ENCODE measurements around the gene HMGN2. TPM values are rescaled to one million over a fixed set of nuclear protein-coding genes. Genes with fewer than 3 reads are reported as not detected.
"Not testable (repeated sequence)": the region's sequence is repeated elsewhere in the genome, so short reads cannot be mapped to it uniquely, and the experiment has no call there.

The HMGN2 gene
- total RNA-seq, 2 experiments from 2014 or later = 1,268 to 1,303 TPM

GRCh38 chr1:26478159-26478558, 5.9 kb downstream of the HMGN2 start:
- DNase-seq = no peak
- Mint-ChIP-seq H3K36me3 (ENCODE audit: low read depth) (peaks cover 49% of the 10 kb centered on the region), H3K27ac (no peak overlapping the region), H3K9me3 (ENCODE audit: insufficient read depth) (no peaks in the 10 kb centered on the region), H3K27me3 (ENCODE audit: low read depth) (no peaks in the 10 kb centered on the region), H3K4me1 (ENCODE audit: low read depth) (peaks cover 26% of the 10 kb centered on the region), H3K4me3 (no peak overlapping the region)
- ChIA-PET POLR2A (no interaction called here), CTCF (no interaction called here)
- no peak for ATAC-seq

GRCh38 chr1:26478988-26479387, 6.7 kb downstream of the HMGN2 start:
- DNase-seq (no peak), ATAC-seq (no peak)
- H3K4me1 Mint-ChIP-seq (ENCODE audit: low read depth) = peaks cover 24% of the 10 kb centered on the region
- peak overlapping the region; percentile 1 for H3K27ac Mint-ChIP-seq
- H3K27me3 Mint-ChIP-seq (ENCODE audit: low read depth) = no peaks in the 10 kb centered on the region
- no peaks in the 10 kb centered on the region for H3K9me3 Mint-ChIP-seq (ENCODE audit: insufficient read depth)
- peaks cover 41% of the 10 kb centered on the region for H3K36me3 Mint-ChIP-seq (ENCODE audit: low read depth)
- POLR2A ChIA-PET = interaction anchor here (1.0 kb wide), 1 partner anchor 14 kb away, joined by 3 read pairs; no protein-coding TSS in a partner anchor
- CTCF ChIA-PET = interaction anchor here (1.4 kb wide), 1 partner anchor 22 kb away, joined by 3 read pairs; no protein-coding TSS in a partner anchor
- no peak overlapping the region for H3K4me3 Mint-ChIP-seq

- no peaks in the 10 kb centered on the region for H3K9me3 Mint-ChIP-seq (ENCODE audit: insufficient read depth)
- H3K27ac Mint-ChIP-seq = no peak overlapping the region
- no peak overlapping the region for H3K4me3 Mint-ChIP-seq
- no peaks in the 10 kb centered on the region for H3K27me3 Mint-ChIP-seq (ENCODE audit: low read depth)
- ChIA-PET POLR2A (interaction anchor here (1.3 kb wide), 1 partner anchor 305 kb away, joined by 3 read pairs; no protein-coding TSS in a partner anchor), CTCF (no interaction called here)
- DNase-seq (no peak), ATAC-seq (no peak)
- H3K36me3 Mint-ChIP-seq (ENCODE audit: low read depth) = peaks cover 8% of the 10 kb centered on the region
- H3K4me1 Mint-ChIP-seq (ENCODE audit: low read depth) = no peaks in the 10 kb centered on the region
These were observed 10.7 kb downstream of the HMGN2 start for GRCh38 chr1:26482921-26483320.

GRCh38 chr1:26483980-26484379, 11.7 kb downstream of the HMGN2 start:
- no peak overlapping the region for H3K4me3 Mint-ChIP-seq
- ChIA-PET CTCF (interaction anchor here (1.1 kb wide), 1 partner anchor 12 kb away, joined by 4 read pairs; no protein-coding TSS in a partner anchor), POLR2A (no interaction called here)
- no peak overlapping the region for H3K27ac Mint-ChIP-seq
- no peaks in the 10 kb centered on the region for H3K9me3 Mint-ChIP-seq (ENCODE audit: insufficient read depth)
- ATAC-seq (no peak), DNase-seq (no peak)
- H3K27me3 Mint-ChIP-seq (ENCODE audit: low read depth) = no peaks in the 10 kb centered on the region
- H3K4me1 Mint-ChIP-seq (ENCODE audit: low read depth) = no peaks in the 10 kb centered on the region
- peaks cover 3% of the 10 kb centered on the region for H3K36me3 Mint-ChIP-seq (ENCODE audit: low read depth)

- H3K27me3 Mint-ChIP-seq (ENCODE audit: low read depth) = no peaks in the 10 kb centered on the region
- CTCF ChIA-PET = interaction anchor here (1.0 to 1.6 kb wide), 3 partner anchors 10 to 52 kb away, joined by 3 to 17 read pairs (median 4); no protein-coding TSS in a partner anchor
- ATAC-seq (no peak), DNase-seq (no peak)
- no peak overlapping the region for H3K4me3 Mint-ChIP-seq
- POLR2A ChIA-PET = interaction anchor here (0.9 to 2.0 kb wide), 3 partner anchors 9 to 17 kb away, joined by 3 to 10 read pairs (median 5); partner anchors contain the start of gene HMGN2
- H3K36me3 Mint-ChIP-seq (ENCODE audit: low read depth) = no peaks in the 10 kb centered on the region
- no peaks in the 10 kb centered on the region for H3K9me3 Mint-ChIP-seq (ENCODE audit: insufficient read depth)
- H3K27ac Mint-ChIP-seq = no peak overlapping the region
- peaks cover 2% of the 10 kb centered on the region for H3K4me1 Mint-ChIP-seq (ENCODE audit: low read depth)
These were observed 17.9 kb downstream of the HMGN2 start for GRCh38 chr1:26490155-26490554.

GRCh38 chr1:26493267-26493666, 21.0 kb downstream of the HMGN2 start:
- no peak for ATAC-seq
- H3K9me3 Mint-ChIP-seq (ENCODE audit: insufficient read depth) = no peaks in the 10 kb centered on the region
- H3K27ac Mint-ChIP-seq = no peak overlapping the region
- H3K36me3 Mint-ChIP-seq (ENCODE audit: low read depth) = no peaks in the 10 kb centered on the region
- CTCF ChIA-PET = no interaction called here
- no peaks in the 10 kb centered on the region for H3K27me3 Mint-ChIP-seq (ENCODE audit: low read depth)
- no peak overlapping the region for H3K4me3 Mint-ChIP-seq
- peaks cover 13% of the 10 kb centered on the region for H3K4me1 Mint-ChIP-seq (ENCODE audit: low read depth)
- POLR2A ChIA-PET = interaction anchor here (1.1 kb wide), 1 partner anchor 14 kb away, joined by 3 read pairs; no protein-coding TSS in a partner anchor
- DNase-seq = no peak

GRCh38 chr1:26493938-26494337, 21.7 kb downstream of the HMGN2 start:
- H3K4me3 Mint-ChIP-seq = no peak overlapping the region
- H3K36me3 Mint-ChIP-seq (ENCODE audit: low read depth) = peaks cover 1% of the 10 kb centered on the region
- no peak for ATAC-seq
- no peaks in the 10 kb centered on the region for H3K27me3 Mint-ChIP-seq (ENCODE audit: low read depth)
- ChIA-PET POLR2A (no interaction called here), CTCF (no interaction called here)
- H3K4me1 Mint-ChIP-seq (ENCODE audit: low read depth) = peaks cover 15% of the 10 kb centered on the region
- no peaks in the 10 kb centered on the region for H3K9me3 Mint-ChIP-seq (ENCODE audit: insufficient read depth)
- no peak overlapping the region for H3K27ac Mint-ChIP-seq
- no peak for DNase-seq

- Mint-ChIP-seq H3K4me3 (no peak overlapping the region), H3K27ac (peak overlapping the region; percentile 34), H3K27me3 (ENCODE audit: low read depth) (no peaks in the 10 kb centered on the region), H3K4me1 (ENCODE audit: low read depth) (peaks cover 25% of the 10 kb centered on the region), H3K36me3 (ENCODE audit: low read depth) (peaks cover 3% of the 10 kb centered on the region), H3K9me3 (ENCODE audit: insufficient read depth) (no peaks in the 10 kb centered on the region)
- ChIA-PET CTCF (interaction anchor here (0.6 to 1.5 kb wide), 3 partner anchors 8 to 15 kb away, joined by 3 read pairs; no protein-coding TSS in a partner anchor), POLR2A (no interaction called here)
- no peak for DNase-seq
- ATAC-seq = no peak
These were observed 24.6 kb downstream of the HMGN2 start for GRCh38 chr1:26496861-26497260.

GRCh38 chr1:26498894-26499293, 26.7 kb downstream of the HMGN2 start:
- ChIA-PET CTCF (interaction anchor here (1.1 to 4.2 kb wide), 4 partner anchors 8 to 101 kb away, joined by 3 to 92 read pairs (median 13); no protein-coding TSS in a partner anchor), POLR2A (no interaction called here)
- Mint-ChIP-seq H3K27me3 (ENCODE audit: low read depth) (no peaks in the 10 kb centered on the region), H3K27ac (peak overlapping the region; percentile 47), H3K36me3 (ENCODE audit: low read depth) (peaks cover 3% of the 10 kb centered on the region), H3K4me1 (ENCODE audit: low read depth) (peaks cover 30% of the 10 kb centered on the region), H3K9me3 (ENCODE audit: insufficient read depth) (no peaks in the 10 kb centered on the region), H3K4me3 (no peak overlapping the region)
- ATAC-seq = no peak
- DNase-seq = no peak

- DNase-seq (peak; percentile 92), ATAC-seq (peak; percentile 77)
- H3K4me3 Mint-ChIP-seq = peak overlapping the region; percentile 86
These were observed 28.4 kb downstream of the HMGN2 start for GRCh38 chr1:26500488-26501175.

GRCh38 chr1:26510711-26511110, 38.5 kb downstream of the HMGN2 start:
- not testable (repeated sequence) for H3K9me3 Mint-ChIP-seq (ENCODE audit: insufficient read depth); H3K36me3 Mint-ChIP-seq (ENCODE audit: low read depth); H3K4me1 Mint-ChIP-seq (ENCODE audit: low read depth); ATAC-seq; H3K27me3 Mint-ChIP-seq (ENCODE audit: low read depth); DNase-seq; H3K27ac Mint-ChIP-seq; H3K4me3 Mint-ChIP-seq
- POLR2A ChIA-PET = interaction anchor here (1.4 kb wide), 1 partner anchor 10 kb away, joined by 12 read pairs; no protein-coding TSS in a partner anchor
- CTCF ChIA-PET = interaction anchor here (1.5 kb wide), 1 partner anchor 11 kb away, joined by 3 read pairs; no protein-coding TSS in a partner anchor

More at GRCh38 chr1:26500488-26501175, 28.4 kb downstream of the HMGN2 start:
- H3K9me3 Mint-ChIP-seq (ENCODE audit: insufficient read depth) = no peaks in the 10 kb centered on the region
- ChIA-PET POLR2A (interaction anchor here (0.7 to 2.9 kb wide), 30 partner anchors 10 to 381 kb away, joined by 3 to 24 read pairs (median 4); partner anchors contain the start of genes DHDDS, HMGN2 and PIGV), CTCF (interaction anchor here (0.6 to 4.2 kb wide), 53 partner anchors 9 to 397 kb away, joined by 3 to 92 read pairs (median 4); partner anchors contain the start of genes DHDDS, HMGN2, PIGV and RPS6KA1)
- no peaks in the 10 kb centered on the region for H3K27me3 Mint-ChIP-seq (ENCODE audit: low read depth)
- H3K27ac Mint-ChIP-seq = peak overlapping the region; percentile 97
- H3K36me3 Mint-ChIP-seq (ENCODE audit: low read depth) = peaks cover 3% of the 10 kb centered on the region
- H3K4me1 Mint-ChIP-seq (ENCODE audit: low read depth) = peaks cover 32% of the 10 kb centered on the region

GRCh38 chr1:26515836-26516235, 43.6 kb downstream of the HMGN2 start:
- not testable (repeated sequence) for H3K4me1 Mint-ChIP-seq (ENCODE audit: low read depth); DNase-seq; ATAC-seq; H3K36me3 Mint-ChIP-seq (ENCODE audit: low read depth); H3K27me3 Mint-ChIP-seq (ENCODE audit: low read depth); H3K9me3 Mint-ChIP-seq (ENCODE audit: insufficient read depth); H3K4me3 Mint-ChIP-seq; H3K27ac Mint-ChIP-seq
- ChIA-PET POLR2A (interaction anchor here (1.5 kb wide), 1 partner anchor 19 kb away, joined by 3 read pairs; no protein-coding TSS in a partner anchor), CTCF (interaction anchor here (1.5 to 3.2 kb wide), 3 partner anchors 11 to 25 kb away, joined by 6 to 13 read pairs (median 11); no protein-coding TSS in a partner anchor)
